HFFc6 (cell line): ENCODE data around the gene TRAF7. TPM values are rescaled to one million over a fixed set of nuclear protein-coding genes. Genes with fewer than 3 reads are reported as not detected.

ENCODE experiments used
- DNase-seq: peaks from one replicate; pipeline ENCODE4 v3.0.0-alpha.2; 2018
- H3K27ac Mint-ChIP-seq: 2 replicates; pipeline ENCODE4 v1.8.0; 2020; ENCODE audit warnings: mild to moderate bottlenecking, mixed read lengths
- H3K27me3 Mint-ChIP-seq: 2 replicates; pipeline ENCODE4 v1.8.0; 2021; ENCODE audit warnings: mild to moderate bottlenecking, moderate library complexity, mixed read lengths; ENCODE audit not compliant: insufficient read depth
- H3K36me3 Mint-ChIP-seq: 2 replicates; pipeline ENCODE4 v1.8.0; 2021; ENCODE audit warnings: low read depth, mixed read lengths
- H3K4me1 Mint-ChIP-seq: 2 replicates; pipeline ENCODE4 v1.8.0; 2020; ENCODE audit warnings: low read depth, mixed read lengths
- H3K4me3 Mint-ChIP-seq: 2 replicates; pipeline ENCODE4 v1.8.0; 2020; ENCODE audit warnings: mild to moderate bottlenecking, moderate library complexity, mixed read lengths
- H3K9me3 Mint-ChIP-seq: 2 replicates; pipeline ENCODE4 v1.8.0; 2020; ENCODE audit warnings: mild to moderate bottlenecking, mixed read lengths
- total RNA-seq, 6 experiments: library from RNA; stranded (reverse); fragmentation: NEBNext Ultra II Directional; extraction: Animal tissue kit (Norgen Biotek cat#: 25700); gene quantifications; 2 replicates in 1 of 6; 3 replicates in 5 of 6; pipeline ENCODE4 v1.2.3, GENCODE V29; 2021
- TF ChIP-seq, protein P1 (sequence below): fragments of 200-600 bp; sonication (generic); IDR thresholded peaks from 2 replicates; pipeline ENCODE4 v1.5.0; 2021; ENCODE audit warnings: antibody characterized with exemption, mild to moderate bottlenecking

Gene TRAF7
- total RNA-seq, 6 experiments from 2014 or later = 81.4 to 88.3 (median 85.3) TPM

DNA sequence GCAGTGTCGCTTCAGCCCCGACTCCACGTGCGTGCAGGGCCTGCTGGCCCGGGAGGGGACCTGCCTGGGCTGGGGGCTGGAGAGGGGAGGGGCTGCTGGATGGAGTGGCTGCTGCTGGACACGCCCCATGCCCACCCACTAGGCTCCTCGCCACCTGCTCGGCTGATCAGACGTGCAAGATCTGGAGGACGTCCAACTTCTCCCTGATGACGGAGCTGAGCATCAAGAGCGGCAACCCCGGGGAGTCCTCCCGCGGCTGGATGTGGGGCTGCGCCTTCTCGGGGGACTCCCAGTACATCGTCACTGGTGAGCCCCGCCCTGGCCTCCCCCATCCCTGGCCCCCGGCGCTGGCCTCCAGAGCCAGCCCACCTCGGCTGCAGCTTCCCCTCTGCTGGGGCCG is 52.7 kb downstream of the TRAF7 start:
- H3K27ac Mint-ChIP-seq = no peak overlapping the region
- H3K9me3 Mint-ChIP-seq = no peaks in the 10 kb centered on the region
- H3K4me1 Mint-ChIP-seq = peaks cover 30% of the 10 kb centered on the region
- no peak overlapping the region for H3K4me3 Mint-ChIP-seq
- peaks cover 11% of the 10 kb centered on the region; the same call in 1 of the 2 replicates for H3K36me3 Mint-ChIP-seq
- peaks cover 8% of the 10 kb centered on the region for H3K27me3 Mint-ChIP-seq
- TF ChIP-seq, protein P1, sequence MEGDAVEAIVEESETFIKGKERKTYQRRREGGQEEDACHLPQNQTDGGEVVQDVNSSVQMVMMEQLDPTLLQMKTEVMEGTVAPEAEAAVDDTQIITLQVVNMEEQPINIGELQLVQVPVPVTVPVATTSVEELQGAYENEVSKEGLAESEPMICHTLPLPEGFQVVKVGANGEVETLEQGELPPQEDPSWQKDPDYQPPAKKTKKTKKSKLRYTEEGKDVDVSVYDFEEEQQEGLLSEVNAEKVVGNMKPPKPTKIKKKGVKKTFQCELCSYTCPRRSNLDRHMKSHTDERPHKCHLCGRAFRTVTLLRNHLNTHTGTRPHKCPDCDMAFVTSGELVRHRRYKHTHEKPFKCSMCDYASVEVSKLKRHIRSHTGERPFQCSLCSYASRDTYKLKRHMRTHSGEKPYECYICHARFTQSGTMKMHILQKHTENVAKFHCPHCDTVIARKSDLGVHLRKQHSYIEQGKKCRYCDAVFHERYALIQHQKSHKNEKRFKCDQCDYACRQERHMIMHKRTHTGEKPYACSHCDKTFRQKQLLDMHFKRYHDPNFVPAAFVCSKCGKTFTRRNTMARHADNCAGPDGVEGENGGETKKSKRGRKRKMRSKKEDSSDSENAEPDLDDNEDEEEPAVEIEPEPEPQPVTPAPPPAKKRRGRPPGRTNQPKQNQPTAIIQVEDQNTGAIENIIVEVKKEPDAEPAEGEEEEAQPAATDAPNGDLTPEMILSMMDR = no peak
- DNase-seq = no peak

DNA sequence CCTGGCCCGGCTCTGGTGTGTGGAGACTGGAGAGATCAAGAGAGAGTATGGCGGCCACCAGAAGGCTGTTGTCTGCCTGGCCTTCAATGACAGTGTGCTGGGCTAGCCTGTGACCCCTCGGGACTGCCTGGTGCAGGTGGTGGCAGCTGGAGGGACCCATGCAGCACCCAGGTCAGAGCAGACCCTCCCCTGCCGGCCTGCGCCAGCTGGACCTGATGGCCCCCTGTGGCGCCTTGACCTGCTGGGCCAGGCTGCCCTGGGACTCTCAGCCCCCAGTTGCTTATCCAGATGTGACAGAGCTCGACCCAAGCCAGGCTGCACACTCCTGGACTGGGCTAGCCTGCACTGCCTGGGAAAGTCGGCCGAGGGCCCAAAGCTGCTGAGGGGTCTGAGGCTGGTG is 53.2 kb downstream of the TRAF7 start:
- Mint-ChIP-seq H3K27me3 (peaks cover 11% of the 10 kb centered on the region), H3K9me3 (no peaks in the 10 kb centered on the region), H3K36me3 (peaks cover 11% of the 10 kb centered on the region; the same call in 1 of the 2 replicates), H3K4me3 (no peak overlapping the region), H3K27ac (no peak overlapping the region), H3K4me1 (peaks cover 33% of the 10 kb centered on the region)
- TF ChIP-seq, protein P1 = no peak
- DNase-seq = no peak

DNA sequence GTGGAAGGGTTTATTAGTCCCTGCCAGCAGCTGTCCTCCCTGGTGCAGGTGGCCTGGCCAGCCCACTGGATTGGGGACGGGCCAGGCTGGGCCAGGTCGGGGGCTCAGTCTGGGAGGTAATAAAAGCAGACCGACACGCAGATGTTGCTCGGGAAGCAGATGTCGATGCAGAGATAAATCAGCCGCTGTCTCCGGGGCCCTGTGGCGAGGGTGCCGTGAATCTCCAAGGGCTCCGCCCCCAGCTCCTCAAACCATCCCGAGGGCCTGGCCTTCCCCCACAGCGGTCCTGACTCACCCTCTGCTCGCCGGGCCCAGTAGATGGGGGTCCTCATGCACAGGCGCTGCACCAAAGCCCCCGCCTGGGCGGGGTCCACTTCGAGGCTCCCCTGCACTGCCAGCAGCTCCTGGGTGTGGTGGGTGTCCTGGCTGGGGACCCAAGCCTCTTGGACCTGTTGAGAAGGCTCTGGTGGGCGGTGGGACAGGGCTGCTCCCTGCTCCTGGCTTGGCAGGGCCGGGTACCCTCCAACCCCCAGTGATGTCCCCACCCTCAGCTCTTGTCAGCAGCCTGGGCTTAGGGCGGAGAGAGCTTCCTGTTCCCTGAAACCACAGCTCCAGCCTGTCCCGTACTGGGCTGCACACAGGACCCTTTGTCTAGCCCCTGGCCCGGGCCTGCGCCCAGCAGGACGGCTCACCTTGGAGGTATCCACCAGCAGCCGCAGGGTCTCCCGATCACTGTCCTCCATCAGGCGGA is 53.9 kb downstream of the TRAF7 start:
- Mint-ChIP-seq H3K9me3 (no peaks in the 10 kb centered on the region), H3K27ac (no peak overlapping the region), H3K27me3 (peaks cover 11% of the 10 kb centered on the region)

DNA sequence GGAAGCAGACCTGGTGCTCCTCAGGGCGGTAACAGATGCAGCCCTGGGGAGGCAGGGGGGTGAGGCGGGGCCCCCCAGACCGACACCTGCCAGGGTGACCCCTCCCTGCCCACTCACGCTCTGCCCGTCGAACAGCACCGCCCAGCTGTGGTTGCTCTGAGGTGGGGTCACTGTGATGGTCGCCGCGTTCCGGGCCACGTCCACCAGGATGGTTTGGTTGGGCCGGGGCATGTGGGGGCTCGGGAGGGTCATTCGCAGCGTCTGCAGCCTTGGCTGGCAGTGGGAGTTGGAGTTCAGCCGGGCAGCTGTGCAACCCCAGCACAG is 54.4 kb downstream of the TRAF7 start:
- DNase-seq = no peak
- peaks cover 27% of the 10 kb centered on the region for H3K4me1 Mint-ChIP-seq
- no peak overlapping the region for H3K27ac Mint-ChIP-seq
- TF ChIP-seq, protein P1 = no peak
- peaks cover 11% of the 10 kb centered on the region; the same call in 1 of the 2 replicates for H3K36me3 Mint-ChIP-seq
- no peaks in the 10 kb centered on the region for H3K9me3 Mint-ChIP-seq
- peaks cover 11% of the 10 kb centered on the region for H3K27me3 Mint-ChIP-seq
- H3K4me3 Mint-ChIP-seq = no peak overlapping the region

More for the DNA sequence above, 53.9 kb downstream of the TRAF7 start:
- H3K4me3 Mint-ChIP-seq = no peak overlapping the region
- TF ChIP-seq, protein P1 = no peak
- no peak for DNase-seq
- H3K4me1 Mint-ChIP-seq = peaks cover 31% of the 10 kb centered on the region
- H3K36me3 Mint-ChIP-seq = peaks cover 11% of the 10 kb centered on the region; the same call in 1 of the 2 replicates

DNA sequence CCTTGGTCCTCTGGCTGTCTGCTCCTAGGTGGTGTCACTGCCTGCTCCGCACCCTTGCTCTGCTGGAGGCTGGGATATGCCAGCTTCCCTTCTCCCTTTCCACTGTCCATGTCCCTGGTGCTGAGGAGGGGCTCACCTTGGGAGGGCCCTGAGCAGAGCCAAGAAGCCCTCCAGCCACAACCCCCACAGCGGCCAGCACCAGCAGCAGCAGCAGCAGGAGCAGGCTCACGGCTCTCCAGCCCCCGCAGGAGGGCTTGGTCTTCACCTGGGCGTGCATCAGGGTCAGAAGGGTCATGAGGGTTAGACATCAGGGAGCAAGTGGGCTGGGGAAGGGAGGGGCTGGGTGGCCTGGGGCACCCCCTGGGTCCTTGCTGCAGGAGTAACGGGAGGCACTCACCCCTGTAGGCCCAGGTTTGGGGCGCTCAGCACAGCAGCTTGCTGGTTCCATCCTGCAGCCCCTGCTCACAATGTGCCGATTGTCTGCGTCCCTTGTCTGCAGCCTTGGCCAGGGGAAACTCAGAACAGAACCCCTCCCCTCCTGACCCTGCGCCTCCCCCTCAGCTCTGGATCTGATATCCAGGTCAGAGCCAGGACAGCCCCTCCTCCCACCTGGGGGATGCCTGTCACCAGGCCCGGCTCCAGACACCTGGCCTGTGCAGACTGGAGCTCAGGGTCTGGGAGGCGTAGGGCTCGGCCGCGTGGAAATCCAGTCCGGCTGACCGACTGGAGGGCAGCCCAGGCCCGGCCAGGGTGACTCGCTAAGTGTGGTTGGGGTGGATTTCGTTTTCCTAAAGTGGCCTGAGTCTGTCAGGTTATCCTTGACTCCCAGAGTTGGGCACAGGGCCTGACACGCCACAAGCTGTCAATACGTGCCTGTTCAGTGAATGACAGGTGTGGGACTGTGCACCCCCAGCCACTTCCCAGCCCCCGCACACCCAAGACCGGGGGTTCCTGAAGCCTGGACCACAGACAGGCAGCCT is 55.1 kb downstream of the TRAF7 start, which contains the start of gene BRICD5:
Gene BRICD5, minus strand, starts transcription at position 478 of the 980 bp plus-strand sequence. Its CDS starts 30 bp downstream, at position 448.
- no peak for DNase-seq
- H3K4me1 Mint-ChIP-seq = peaks cover 32% of the 10 kb centered on the region
- H3K27ac Mint-ChIP-seq = no peak within 1 kb of the TSS
- H3K4me3 Mint-ChIP-seq = no peak within 1 kb of the TSS
- TF ChIP-seq, protein P1 = no peak
- H3K9me3 Mint-ChIP-seq = no peaks in the 10 kb centered on the region
- peaks cover 11% of the 10 kb centered on the region for H3K27me3 Mint-ChIP-seq
- H3K36me3 Mint-ChIP-seq = peaks cover 11% of the 10 kb centered on the region; the same call in 1 of the 2 replicates
